ENCODE measurements around the gene WNK2. TPM values are rescaled to one million over a fixed set of nuclear protein-coding genes. Genes with fewer than 3 reads are reported as not detected.

WNK2 gene
- total RNA-seq, 2 donors from 2014 or later: not detected

- ATAC-seq (no peak), DNase-seq (no peak)
- Mint-ChIP-seq H3K27ac (no peak overlapping the region), H3K36me3 (ENCODE audit: low read depth) (no peaks in the 10 kb centered on the region), H3K4me3 (no peak overlapping the region), H3K27me3 (no peaks in the 10 kb centered on the region), H3K4me1 (no peaks in the 10 kb centered on the region)
- peaks cover 4% of the 10 kb centered on the region for H3K9me3 ChIP-seq (ENCODE audit: control insufficient read depth, low read length, poor library complexity, severe bottlenecking)
These were observed 28.5 kb downstream of the WNK2 start for GRCh38 chr9:93212409-93212808.

- no peak for DNase-seq
- H3K9me3 ChIP-seq (ENCODE audit: control insufficient read depth, low read length, poor library complexity, severe bottlenecking): peaks cover 4% of the 10 kb centered on the region
- H3K27ac Mint-ChIP-seq: no peak overlapping the region
- no peaks in the 10 kb centered on the region for H3K27me3 Mint-ChIP-seq
- no peak overlapping the region for H3K4me3 Mint-ChIP-seq
- H3K4me1 Mint-ChIP-seq: no peaks in the 10 kb centered on the region
- no peak for ATAC-seq
- H3K36me3 Mint-ChIP-seq (ENCODE audit: low read depth): no peaks in the 10 kb centered on the region
These were observed 32.1 kb downstream of the WNK2 start for GRCh38 chr9:93216073-93216365.

GRCh38 chr9:93217706-93218105, 33.8 kb downstream of the WNK2 start:
- H3K9me3 ChIP-seq (ENCODE audit: control insufficient read depth, low read length, poor library complexity, severe bottlenecking): peaks cover 4% of the 10 kb centered on the region
- peaks cover 2% of the 10 kb centered on the region for H3K27me3 Mint-ChIP-seq
- DNase-seq (no peak), ATAC-seq (no peak)
- H3K36me3 Mint-ChIP-seq (ENCODE audit: low read depth): no peaks in the 10 kb centered on the region
- H3K27ac Mint-ChIP-seq: no peak overlapping the region
- no peaks in the 10 kb centered on the region for H3K4me1 Mint-ChIP-seq
- no peak overlapping the region for H3K4me3 Mint-ChIP-seq

- H3K27ac Mint-ChIP-seq: no peak overlapping the region
- peaks cover 6% of the 10 kb centered on the region for H3K27me3 Mint-ChIP-seq
- H3K36me3 Mint-ChIP-seq (ENCODE audit: low read depth): no peaks in the 10 kb centered on the region
- H3K4me1 Mint-ChIP-seq: no peaks in the 10 kb centered on the region
- H3K4me3 Mint-ChIP-seq: no peak overlapping the region
- peaks cover 4% of the 10 kb centered on the region for H3K9me3 ChIP-seq (ENCODE audit: control insufficient read depth, low read length, poor library complexity, severe bottlenecking)
- ATAC-seq: no peak
- DNase-seq: no peak
These were observed 34.2 kb downstream of the WNK2 start for GRCh38 chr9:93218161-93218560.

GRCh38 chr9:93218671-93219420, 34.9 kb downstream of the WNK2 start:
- Mint-ChIP-seq H3K27ac (no peak overlapping the region), H3K36me3 (ENCODE audit: low read depth) (no peaks in the 10 kb centered on the region), H3K4me3 (no peak overlapping the region), H3K27me3 (peaks cover 6% of the 10 kb centered on the region), H3K4me1 (no peaks in the 10 kb centered on the region)
- ATAC-seq (no peak), DNase-seq (no peak)
- peaks cover 4% of the 10 kb centered on the region for H3K9me3 ChIP-seq (ENCODE audit: control insufficient read depth, low read length, poor library complexity, severe bottlenecking)

- H3K9me3 ChIP-seq (ENCODE audit: control insufficient read depth, low read length, poor library complexity, severe bottlenecking): peaks cover 4% of the 10 kb centered on the region
- Mint-ChIP-seq H3K27me3 (peaks cover 6% of the 10 kb centered on the region), H3K36me3 (ENCODE audit: low read depth) (no peaks in the 10 kb centered on the region), H3K4me1 (no peaks in the 10 kb centered on the region), H3K27ac (no peak overlapping the region), H3K4me3 (no peak overlapping the region)
- ATAC-seq (no peak), DNase-seq (peak in 1 of 3 donors; percentile 6)
These were observed 35.8 kb downstream of the WNK2 start for GRCh38 chr9:93219692-93220091.

GRCh38 chr9:93220627-93221026, 36.7 kb downstream of the WNK2 start:
- no peaks in the 10 kb centered on the region for H3K36me3 Mint-ChIP-seq (ENCODE audit: low read depth)
- ATAC-seq (no peak), DNase-seq (no peak)
- H3K4me1 Mint-ChIP-seq: no peaks in the 10 kb centered on the region
- H3K4me3 Mint-ChIP-seq: no peak overlapping the region
- no peak overlapping the region for H3K27ac Mint-ChIP-seq
- peaks cover 9% of the 10 kb centered on the region for H3K27me3 Mint-ChIP-seq
- H3K9me3 ChIP-seq (ENCODE audit: control insufficient read depth, low read length, poor library complexity, severe bottlenecking): no peaks in the 10 kb centered on the region

- DNase-seq: no peak
- H3K36me3 Mint-ChIP-seq (ENCODE audit: low read depth): no peaks in the 10 kb centered on the region
- no peak overlapping the region for H3K4me3 Mint-ChIP-seq
- no peaks in the 10 kb centered on the region for H3K9me3 ChIP-seq (ENCODE audit: control insufficient read depth, low read length, poor library complexity, severe bottlenecking)
- no peak for ATAC-seq
- peaks cover 14% of the 10 kb centered on the region for H3K27me3 Mint-ChIP-seq
- H3K27ac Mint-ChIP-seq: no peak overlapping the region
- no peaks in the 10 kb centered on the region for H3K4me1 Mint-ChIP-seq
These were observed 37.1 kb downstream of the WNK2 start for GRCh38 chr9:93221044-93221443.

GRCh38 chr9:93222890-93223259, 38.9 kb downstream of the WNK2 start:
- Mint-ChIP-seq H3K4me1 (no peaks in the 10 kb centered on the region), H3K4me3 (no peak overlapping the region), H3K36me3 (ENCODE audit: low read depth) (peaks cover 2% of the 10 kb centered on the region), H3K27me3 (peaks cover 21% of the 10 kb centered on the region), H3K27ac (no peak overlapping the region)
- H3K9me3 ChIP-seq (ENCODE audit: control insufficient read depth, low read length, poor library complexity, severe bottlenecking): no peaks in the 10 kb centered on the region
- DNase-seq: no peak
- ATAC-seq: no peak

- no peaks in the 10 kb centered on the region for H3K9me3 ChIP-seq (ENCODE audit: control insufficient read depth, low read length, poor library complexity, severe bottlenecking)
- H3K27ac Mint-ChIP-seq: no peak overlapping the region
- no peak overlapping the region for H3K4me3 Mint-ChIP-seq
- DNase-seq: no peak
- no peak for ATAC-seq
- peaks cover 25% of the 10 kb centered on the region for H3K27me3 Mint-ChIP-seq
- H3K4me1 Mint-ChIP-seq: no peaks in the 10 kb centered on the region
- H3K36me3 Mint-ChIP-seq (ENCODE audit: low read depth): peaks cover 2% of the 10 kb centered on the region
These were observed 39.6 kb downstream of the WNK2 start for GRCh38 chr9:93223260-93224180.

GRCh38 chr9:93224591-93224990, 40.7 kb downstream of the WNK2 start:
- no peak overlapping the region for H3K4me3 Mint-ChIP-seq
- peaks cover 29% of the 10 kb centered on the region for H3K27me3 Mint-ChIP-seq
- no peak for DNase-seq
- peaks cover 2% of the 10 kb centered on the region for H3K36me3 Mint-ChIP-seq (ENCODE audit: low read depth)
- H3K4me1 Mint-ChIP-seq: no peaks in the 10 kb centered on the region
- no peak for ATAC-seq
- H3K27ac Mint-ChIP-seq: no peak overlapping the region
- H3K9me3 ChIP-seq (ENCODE audit: control insufficient read depth, low read length, poor library complexity, severe bottlenecking): no peaks in the 10 kb centered on the region

- DNase-seq (no peak), ATAC-seq (no peak)
- Mint-ChIP-seq H3K36me3 (ENCODE audit: low read depth) (peaks cover 2% of the 10 kb centered on the region), H3K4me1 (no peaks in the 10 kb centered on the region), H3K4me3 (no peak overlapping the region), H3K27ac (no peak overlapping the region), H3K27me3 (peaks cover 35% of the 10 kb centered on the region)
- no peaks in the 10 kb centered on the region for H3K9me3 ChIP-seq (ENCODE audit: control insufficient read depth, low read length, poor library complexity, severe bottlenecking)
These were observed 41.5 kb downstream of the WNK2 start for GRCh38 chr9:93225417-93225816.

- no peak overlapping the region for H3K4me3 Mint-ChIP-seq
- DNase-seq (no peak), ATAC-seq (no peak)
- no peaks in the 10 kb centered on the region for H3K9me3 ChIP-seq (ENCODE audit: control insufficient read depth, low read length, poor library complexity, severe bottlenecking)
- H3K36me3 Mint-ChIP-seq (ENCODE audit: low read depth): peaks cover 2% of the 10 kb centered on the region
- H3K27me3 Mint-ChIP-seq: peaks cover 35% of the 10 kb centered on the region
- no peaks in the 10 kb centered on the region for H3K4me1 Mint-ChIP-seq
- peak overlapping the region; percentile 47 for H3K27ac Mint-ChIP-seq
These were observed 42.0 kb downstream of the WNK2 start for GRCh38 chr9:93225892-93226291.

- Mint-ChIP-seq H3K4me1 (peaks cover 3% of the 10 kb centered on the region), H3K36me3 (ENCODE audit: low read depth) (peaks cover 4% of the 10 kb centered on the region), H3K27ac (no peak overlapping the region), H3K27me3 (peaks cover 42% of the 10 kb centered on the region), H3K4me3 (no peak overlapping the region)
- H3K9me3 ChIP-seq (ENCODE audit: control insufficient read depth, low read length, poor library complexity, severe bottlenecking): no peaks in the 10 kb centered on the region
- DNase-seq: no peak
- ATAC-seq: no peak
These were observed 42.9 kb downstream of the WNK2 start for GRCh38 chr9:93226819-93227218.
